ENCODE data around the gene MOB4.

The MOB4 gene

GRCh38 chr2:197538412-197538811, 22.5 kb downstream of the MOB4 start (continued):
- TF ChIP-seq CREB5 (CRISPR knock-in tag; IDR thresholded peaks at IDR 0.05; ENCODE audit: low read depth): no peak

- ATAC-seq: no peak
- TF ChIP-seq POU6F1 (CRISPR knock-in tag; IDR thresholded peaks at IDR 0.05; ENCODE audit: borderline replicate concordance, low read depth): no peak
- TF ChIP-seq RARB (CRISPR knock-in tag; IDR thresholded peaks at IDR 0.05): no peak
- TF ChIP-seq CREB5 (CRISPR knock-in tag; IDR thresholded peaks at IDR 0.05; ENCODE audit: low read depth): no peak
- no peak for TF ChIP-seq ISL1 (CRISPR knock-in tag; IDR thresholded peaks at IDR 0.05)
- TF ChIP-seq PPARA (CRISPR knock-in tag; IDR thresholded peaks at IDR 0.05; ENCODE audit: borderline replicate concordance): no peak
- no peak for TF ChIP-seq GLIS3 (CRISPR knock-in tag; IDR thresholded peaks at IDR 0.05)
- no peak for TF ChIP-seq CSDC2 (CRISPR knock-in tag; IDR thresholded peaks at IDR 0.05)
- no peak for TF ChIP-seq TOX (CRISPR knock-in tag; IDR thresholded peaks at IDR 0.05; ENCODE audit: borderline replicate concordance)
- TF ChIP-seq ZFP3 (CRISPR knock-in tag; IDR thresholded peaks at IDR 0.05): no peak
- no peak for TF ChIP-seq TCF4 (CRISPR knock-in tag; IDR thresholded peaks at IDR 0.05; ENCODE audit: borderline replicate concordance)
- no peak for TF ChIP-seq ZNF8 (CRISPR knock-in tag; IDR thresholded peaks at IDR 0.05)
- no peak for TF ChIP-seq ZNF70 (CRISPR knock-in tag; IDR thresholded peaks at IDR 0.05)
- no peak for TF ChIP-seq ZNF565 (CRISPR knock-in tag; conservative IDR thresholded peaks at IDR 0.05; ENCODE audit: low read depth)
- TF ChIP-seq OSR1 (CRISPR knock-in tag; IDR thresholded peaks at IDR 0.05): no peak
- no peak for TF ChIP-seq CSRNP3 (CRISPR knock-in tag; IDR thresholded peaks at IDR 0.05)
- TF ChIP-seq ESRRG (CRISPR knock-in tag; IDR thresholded peaks at IDR 0.05): no peak
- no peak for TF ChIP-seq SNAI2 (CRISPR knock-in tag; IDR thresholded peaks at IDR 0.05)
- TF ChIP-seq ZFP30 (CRISPR knock-in tag; IDR thresholded peaks at IDR 0.05): no peak
- no peak for TF ChIP-seq PATZ1 (CRISPR knock-in tag; IDR thresholded peaks at IDR 0.05; ENCODE audit: borderline replicate concordance)
These were observed 23.9 kb downstream of the MOB4 start for GRCh38 chr2:197539734-197540133.

GRCh38 chr2:197543206-197543605, 27.3 kb downstream of the MOB4 start:
- no peak for ATAC-seq
- TF ChIP-seq ZC3H10 (CRISPR knock-in tag; IDR thresholded peaks at IDR 0.05): no peak
- no peak for TF ChIP-seq TCF4 (CRISPR knock-in tag; IDR thresholded peaks at IDR 0.05; ENCODE audit: borderline replicate concordance)
- TF ChIP-seq ARNTL (CRISPR knock-in tag; IDR thresholded peaks at IDR 0.05; ENCODE audit: borderline replicate concordance, low read depth): no peak
- no peak for TF ChIP-seq RARB (CRISPR knock-in tag; IDR thresholded peaks at IDR 0.05)
- TF ChIP-seq BACH2 (CRISPR knock-in tag; IDR thresholded peaks at IDR 0.05; ENCODE audit: borderline replicate concordance): no peak
- TF ChIP-seq ZNF8 (CRISPR knock-in tag; IDR thresholded peaks at IDR 0.05): no peak
- TF ChIP-seq TOX (CRISPR knock-in tag; IDR thresholded peaks at IDR 0.05; ENCODE audit: borderline replicate concordance): no peak
- no peak for TF ChIP-seq ZFP3 (CRISPR knock-in tag; IDR thresholded peaks at IDR 0.05)
- TF ChIP-seq PATZ1 (CRISPR knock-in tag; IDR thresholded peaks at IDR 0.05; ENCODE audit: borderline replicate concordance): no peak
- TF ChIP-seq OSR1 (CRISPR knock-in tag; IDR thresholded peaks at IDR 0.05): no peak
- no peak for TF ChIP-seq TSHZ2 (CRISPR knock-in tag; IDR thresholded peaks at IDR 0.05)
- TF ChIP-seq ZNF565 (CRISPR knock-in tag; conservative IDR thresholded peaks at IDR 0.05; ENCODE audit: low read depth): no peak
- no peak for TF ChIP-seq ZNF70 (CRISPR knock-in tag; IDR thresholded peaks at IDR 0.05)
- no peak for TF ChIP-seq ZFP30 (CRISPR knock-in tag; IDR thresholded peaks at IDR 0.05)
- no peak for TF ChIP-seq PPARA (CRISPR knock-in tag; IDR thresholded peaks at IDR 0.05; ENCODE audit: borderline replicate concordance)
- TF ChIP-seq CSRNP3 (CRISPR knock-in tag; IDR thresholded peaks at IDR 0.05): no peak
